ENCODE data around the gene OCA2. TPM values are rescaled to one million over a fixed set of nuclear protein-coding genes. Genes with fewer than 3 reads are reported as not detected.

Gene OCA2
- total RNA-seq, 2 donors from 2014 or later, result not detected

GRCh38 chr15:27843146-27843545, 256.0 kb downstream of the OCA2 start:
- 68 to 89% methylated on average over 3 of the region's 3 CpGs for WGBS, 2 donors
- Histone ChIP-seq H3K4me3 (no peak overlapping the region), H3K27me3 (no peaks in the 10 kb centered on the region), H3K36me3 (replicated peaks in 1 of 2; ENCODE audit: insufficient read depth in 1 of 2, low read depth in 2 of 2) (no peaks in the 10 kb centered on the region), H3K9me3 (no peaks in the 10 kb centered on the region), H3K27ac (no peak overlapping the region), H3K4me1 (no peaks in the 10 kb centered on the region)
- DNase-seq (no peak), ATAC-seq (no peak)
- intact Hi-C loops (cut with DNase I), result no loop called here
- no peak for TF ChIP-seq POLR2A (IDR thresholded peaks at IDR 0.05)
- TF ChIP-seq, protein P1, sequence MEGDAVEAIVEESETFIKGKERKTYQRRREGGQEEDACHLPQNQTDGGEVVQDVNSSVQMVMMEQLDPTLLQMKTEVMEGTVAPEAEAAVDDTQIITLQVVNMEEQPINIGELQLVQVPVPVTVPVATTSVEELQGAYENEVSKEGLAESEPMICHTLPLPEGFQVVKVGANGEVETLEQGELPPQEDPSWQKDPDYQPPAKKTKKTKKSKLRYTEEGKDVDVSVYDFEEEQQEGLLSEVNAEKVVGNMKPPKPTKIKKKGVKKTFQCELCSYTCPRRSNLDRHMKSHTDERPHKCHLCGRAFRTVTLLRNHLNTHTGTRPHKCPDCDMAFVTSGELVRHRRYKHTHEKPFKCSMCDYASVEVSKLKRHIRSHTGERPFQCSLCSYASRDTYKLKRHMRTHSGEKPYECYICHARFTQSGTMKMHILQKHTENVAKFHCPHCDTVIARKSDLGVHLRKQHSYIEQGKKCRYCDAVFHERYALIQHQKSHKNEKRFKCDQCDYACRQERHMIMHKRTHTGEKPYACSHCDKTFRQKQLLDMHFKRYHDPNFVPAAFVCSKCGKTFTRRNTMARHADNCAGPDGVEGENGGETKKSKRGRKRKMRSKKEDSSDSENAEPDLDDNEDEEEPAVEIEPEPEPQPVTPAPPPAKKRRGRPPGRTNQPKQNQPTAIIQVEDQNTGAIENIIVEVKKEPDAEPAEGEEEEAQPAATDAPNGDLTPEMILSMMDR (IDR thresholded peaks at IDR 0.05), result no peak

DNA sequence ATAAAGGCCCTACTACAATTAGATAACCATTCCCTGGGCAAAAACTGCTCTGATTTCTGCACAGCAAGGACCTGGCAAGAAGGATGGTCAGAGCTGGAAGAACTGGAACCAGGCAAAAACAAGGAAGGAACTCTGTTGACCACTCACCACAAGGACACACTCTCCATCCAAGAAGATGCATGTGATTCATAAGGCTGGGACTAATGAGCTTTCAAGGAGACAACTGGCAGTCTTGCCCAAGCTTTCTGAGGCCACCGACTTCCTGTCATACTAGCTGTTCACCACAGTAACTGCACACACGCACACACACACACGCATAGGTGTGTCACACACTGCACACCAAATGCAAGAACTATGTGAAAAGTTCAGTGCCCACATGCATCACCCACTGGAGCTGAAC, 256.6 kb downstream of the OCA2 start:
- Histone ChIP-seq H3K27me3 (no peaks in the 10 kb centered on the region), H3K27ac (no peak overlapping the region), H3K4me3 (no peak overlapping the region), H3K36me3 (replicated peaks in 1 of 2; ENCODE audit: insufficient read depth in 1 of 2, low read depth in 2 of 2) (no peaks in the 10 kb centered on the region), H3K4me1 (no peaks in the 10 kb centered on the region), H3K9me3 (no peaks in the 10 kb centered on the region)
- TF ChIP-seq, protein P1 (IDR thresholded peaks at IDR 0.05), result no peak
- no peak for TF ChIP-seq POLR2A (IDR thresholded peaks at IDR 0.05)
- intact Hi-C loops (cut with DNase I), result no loop called here
- no peak for DNase-seq
- ATAC-seq, result no peak
- 68 to 85% methylated on average over 2 to 3 of the region's 3 CpGs for WGBS, 2 donors

DNA sequence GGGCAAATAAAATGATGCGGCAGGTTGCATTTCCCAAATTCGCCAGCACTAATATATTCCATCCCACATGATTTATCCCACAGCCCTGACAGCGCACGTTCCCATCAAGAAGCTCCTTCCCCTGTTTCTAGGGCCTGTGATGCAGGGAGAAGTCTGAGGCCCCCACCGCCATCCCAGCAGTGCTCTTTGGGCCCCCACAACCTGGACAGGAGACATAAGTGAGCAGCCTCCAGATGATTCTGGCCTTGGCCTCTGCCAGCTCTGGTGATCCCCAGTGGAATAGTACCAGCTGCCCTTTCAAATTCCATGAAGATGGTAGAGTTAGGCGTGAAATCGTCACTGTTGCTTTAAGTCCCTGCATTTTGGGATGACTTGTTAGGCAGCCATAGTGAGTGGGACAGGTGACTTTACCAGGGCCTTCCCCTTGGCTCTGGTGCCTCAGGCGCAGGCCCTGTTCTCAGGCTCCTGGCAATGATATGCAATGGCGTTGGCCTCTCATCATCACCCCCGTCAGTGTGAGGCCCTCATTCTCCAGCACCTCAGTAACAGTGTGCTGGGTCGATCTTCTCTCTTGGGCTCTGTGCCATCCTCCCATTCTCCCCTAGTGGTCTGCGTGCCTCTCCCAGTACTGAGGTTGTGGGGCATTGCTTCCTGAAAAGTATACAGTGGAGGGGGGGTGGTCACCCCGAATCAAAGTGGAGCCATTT, 263.7 kb downstream of the OCA2 start:
- Histone ChIP-seq H3K27ac (no peak overlapping the region), H3K27me3 (no peaks in the 10 kb centered on the region), H3K9me3 (no peaks in the 10 kb centered on the region), H3K4me1 (no peaks in the 10 kb centered on the region), H3K36me3 (replicated peaks in 1 of 2; ENCODE audit: insufficient read depth in 1 of 2, low read depth in 2 of 2) (no peaks in the 10 kb centered on the region), H3K4me3 (no peak overlapping the region)
- DNase-seq (no peak), ATAC-seq (no peak)
- intact Hi-C loops (cut with DNase I), result no loop called here
- WGBS, 2 donors, result 76 to 77% methylated on average over 12 to 13 of the region's 13 CpGs
- TF ChIP-seq, protein P1 (IDR thresholded peaks at IDR 0.05), result no peak
- TF ChIP-seq POLR2A (IDR thresholded peaks at IDR 0.05), result no peak

DNA sequence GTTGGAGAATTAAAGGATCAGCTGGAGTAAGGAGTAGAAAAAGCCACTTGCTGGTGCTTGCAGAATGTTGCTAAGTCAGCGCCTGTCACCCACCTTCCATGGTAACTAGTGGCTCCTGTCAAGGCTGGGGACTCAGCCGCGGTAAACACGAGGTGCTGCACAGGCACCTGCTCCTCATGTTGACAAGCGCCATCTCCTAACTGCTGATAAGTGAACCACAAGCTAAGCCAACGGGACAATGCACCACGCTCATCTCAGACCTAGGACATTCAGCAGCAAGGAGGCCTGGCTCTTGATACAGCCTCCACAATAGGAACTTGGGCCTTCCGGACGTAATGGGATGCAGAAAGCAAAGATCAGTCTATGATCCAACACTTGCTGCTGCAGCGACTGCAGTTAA, 264.4 kb downstream of the OCA2 start:
- H3K27ac ChIP-seq, result no peak overlapping the region
- ATAC-seq, result no peak
- no peaks in the 10 kb centered on the region for H3K4me1 ChIP-seq
- intact Hi-C loops (cut with DNase I), result no loop called here
- H3K4me3 ChIP-seq, result no peak overlapping the region
- WGBS, 2 donors, result 81 to 87% methylated on average over 8 to 10 of the region's 10 CpGs
- no peaks in the 10 kb centered on the region for H3K36me3 ChIP-seq (replicated peaks in 1 of 2; ENCODE audit: insufficient read depth in 1 of 2, low read depth in 2 of 2)
- no peaks in the 10 kb centered on the region for H3K9me3 ChIP-seq
- TF ChIP-seq, protein P1 (IDR thresholded peaks at IDR 0.05), result no peak
- TF ChIP-seq POLR2A (IDR thresholded peaks at IDR 0.05), result no peak
- H3K27me3 ChIP-seq, result no peaks in the 10 kb centered on the region
- DNase-seq, result no peak

GRCh38 chr15:27833974-27834373, 265.1 kb downstream of the OCA2 start:
- Histone ChIP-seq H3K4me1 (no peaks in the 10 kb centered on the region), H3K9me3 (no peaks in the 10 kb centered on the region), H3K36me3 (replicated peaks in 1 of 2; ENCODE audit: insufficient read depth in 1 of 2, low read depth in 2 of 2) (no peaks in the 10 kb centered on the region), H3K27ac (no peak overlapping the region), H3K27me3 (no peaks in the 10 kb centered on the region), H3K4me3 (no peak overlapping the region)
- WGBS, 2 donors, result 35 to 47% methylated on average over 2 of the region's 2 CpGs
- TF ChIP-seq, protein P1 (IDR thresholded peaks at IDR 0.05), result no peak
- no peak for TF ChIP-seq POLR2A (IDR thresholded peaks at IDR 0.05)
- ATAC-seq (no peak), DNase-seq (no peak)
- intact Hi-C loops (cut with DNase I), result no loop called here
